Right renal cortex interstitium (tissue), 3 donors: ENCODE measurements around the gene SRSF10. TPM values are rescaled to one million over a fixed set of nuclear protein-coding genes. Genes with fewer than 3 reads are reported as not detected.
"Not testable (repeated sequence)": the region's sequence is repeated elsewhere in the genome, so short reads cannot be mapped to it uniquely, and the experiment has no call there.

Experiments
- DNase-seq, 3 donors: peaks; one replicate each; pipeline ENCODE4 v3.0.0-alpha.2; 2013; ENCODE audit warnings: low read depth in 3 of 3, low spot score in 2 of 3
- polyA plus RNA-seq, 3 donors: library from polyadenylated mRNA; unstranded; fragments of 120-200 nt; gene quantifications; one replicate each; pipeline ENCODE4 v1.2.1, GENCODE V29; 2013; ENCODE audit not compliant: insufficient read length in 3 of 3

SRSF10 gene
- polyA plus RNA-seq: 100 to 1,000 TPM; 208 to 223 (median 216) TPM

GRCh38 chr1:23979881-23980727, at the start of gene SRSF10:
TSS of gene SRSF10 (minus strand) at chr1:23980327. CDS start at chr1:23980255, 72 bp downstream.
- peak; percentile 96 to 98 (median 98) for DNase-seq

GRCh38 chr1:24027838-24028468, 47.8 kb upstream of the SRSF10 start:
- DNase-seq: no peak

DNA sequence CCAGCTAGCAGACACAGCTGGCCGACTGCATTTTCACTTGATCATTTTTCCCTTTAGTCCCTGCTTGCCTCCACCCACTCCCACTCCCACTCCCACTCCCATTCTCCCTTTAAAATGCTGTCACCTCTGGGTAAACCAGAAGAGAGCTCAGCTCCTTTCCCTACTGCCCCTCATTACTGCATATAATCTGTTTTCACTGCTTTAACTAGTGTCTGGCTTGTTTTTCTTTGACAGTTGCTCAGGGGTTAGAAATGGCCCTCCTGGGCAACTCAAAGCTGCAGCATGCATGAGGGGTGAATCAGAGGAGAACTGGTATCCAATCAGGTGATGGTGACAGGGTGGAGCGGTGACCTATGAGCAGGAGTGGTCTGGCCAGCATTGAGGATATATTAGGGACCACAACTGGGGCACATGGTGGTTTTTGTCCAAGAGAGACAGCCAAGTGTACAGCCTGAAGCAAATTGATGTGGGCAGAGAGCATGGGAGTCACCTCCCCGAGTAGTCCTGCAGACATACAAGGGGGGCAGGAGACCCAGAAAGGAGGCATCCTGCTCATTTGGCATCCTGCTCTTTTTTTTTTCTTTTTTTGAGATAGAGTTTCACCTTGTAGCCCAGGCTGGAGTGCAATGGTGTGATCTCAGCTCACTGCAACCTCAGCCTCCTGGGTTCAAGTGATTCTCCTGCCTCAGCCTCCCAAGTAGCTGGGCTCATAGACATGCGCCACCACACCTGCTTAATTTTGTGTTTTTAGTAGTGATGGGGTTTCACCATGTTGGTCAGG, 42.6 kb upstream of the SRSF10 start:
- DNase-seq: no peak

DNA sequence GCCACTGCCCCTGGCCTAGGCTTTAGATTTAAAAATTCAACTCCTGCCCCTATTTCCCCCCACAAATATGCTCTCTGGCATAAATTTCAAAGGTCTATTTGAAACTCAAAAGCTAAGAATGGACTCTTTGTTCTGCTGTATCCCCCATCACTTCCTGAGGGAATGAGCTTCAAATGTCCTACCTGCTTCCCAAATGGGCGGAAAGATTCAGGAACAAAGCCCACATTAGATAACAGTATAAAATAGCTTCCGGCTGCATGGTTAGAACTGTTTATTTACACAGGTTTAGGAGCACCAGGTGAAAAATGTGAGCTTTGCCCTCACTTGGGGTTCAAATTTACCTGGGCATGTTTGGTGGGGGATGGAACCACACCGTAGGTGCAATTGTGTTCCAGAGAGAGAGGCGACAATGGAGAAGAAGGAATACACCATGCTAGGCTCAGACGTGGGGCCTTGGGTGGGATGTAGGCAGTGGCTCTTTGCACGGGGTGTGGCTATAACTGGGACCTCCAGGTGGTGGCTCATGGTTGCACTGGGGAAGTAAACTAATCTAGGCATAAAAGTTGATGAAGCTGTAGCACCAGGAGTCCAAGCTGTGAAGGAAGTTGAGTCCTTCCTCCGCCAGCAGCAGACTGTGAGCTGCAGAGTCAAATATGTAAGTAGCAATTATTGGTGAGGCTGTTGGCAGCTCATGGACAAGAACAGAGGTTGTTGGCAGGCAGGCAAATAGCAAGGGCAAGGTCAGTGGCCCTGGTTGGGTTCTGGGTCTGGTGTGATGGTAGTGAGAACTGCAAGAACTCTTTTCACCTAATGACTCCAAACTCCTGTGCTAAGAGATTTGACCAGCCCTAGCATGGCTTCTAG, 41.5 kb upstream of the SRSF10 start:
- no peak for DNase-seq

- no peak for DNase-seq
These were observed 40.3 kb upstream of the SRSF10 start for GRCh38 chr1:24020470-24020869.

- DNase-seq: no peak
These were observed 39.9 kb upstream of the SRSF10 start for GRCh38 chr1:24020025-24020424.

GRCh38 chr1:24018611-24019580, 38.8 kb upstream of the SRSF10 start:
- peak; percentile 93 to 95 (median 94) for DNase-seq

DNA sequence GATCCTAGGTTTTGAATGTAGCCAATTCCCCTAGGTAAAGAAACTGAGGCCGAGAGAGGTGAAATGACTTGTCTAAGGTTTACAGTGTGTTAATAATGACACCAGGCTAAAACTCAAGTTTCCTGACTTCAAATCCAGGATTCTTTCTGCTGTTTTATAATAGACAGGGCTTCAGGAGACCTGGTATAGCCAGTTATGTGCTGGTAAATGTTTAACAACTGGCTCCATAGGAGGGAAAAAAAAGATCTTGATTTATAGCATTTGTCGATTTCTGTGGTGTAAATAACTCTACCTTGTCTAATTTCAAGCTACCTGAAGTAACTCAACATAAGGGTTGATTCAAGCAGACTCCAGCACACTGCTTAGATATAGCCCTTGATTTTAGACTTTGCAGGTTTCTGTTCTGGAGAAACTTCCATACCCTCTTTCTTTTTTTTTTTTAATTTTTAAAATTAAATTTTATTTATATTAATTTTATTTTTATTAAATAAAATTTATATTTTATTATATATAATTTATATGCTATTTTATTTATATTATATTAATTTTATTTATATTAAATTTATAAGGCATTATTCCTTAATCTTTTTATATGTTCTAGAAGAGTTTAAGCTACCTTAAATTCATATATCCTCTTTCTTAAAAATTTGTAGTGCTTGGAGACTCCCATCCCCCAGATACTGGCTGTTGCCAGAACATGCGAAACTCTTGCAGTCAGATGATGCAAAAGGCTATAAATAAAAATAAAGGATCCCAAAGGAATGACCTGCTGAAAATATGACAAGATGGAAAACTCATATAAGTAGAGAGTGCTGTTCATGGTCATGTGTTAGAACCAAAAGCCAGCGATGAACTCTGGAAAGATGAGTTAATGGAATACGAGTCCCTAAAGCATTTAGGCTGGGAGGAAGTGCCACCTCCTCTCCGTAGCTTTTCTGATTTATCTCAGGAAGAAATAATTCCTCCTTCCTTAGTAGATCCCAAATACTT, 35.4 kb upstream of the SRSF10 start:
- DNase-seq: no peak

DNA sequence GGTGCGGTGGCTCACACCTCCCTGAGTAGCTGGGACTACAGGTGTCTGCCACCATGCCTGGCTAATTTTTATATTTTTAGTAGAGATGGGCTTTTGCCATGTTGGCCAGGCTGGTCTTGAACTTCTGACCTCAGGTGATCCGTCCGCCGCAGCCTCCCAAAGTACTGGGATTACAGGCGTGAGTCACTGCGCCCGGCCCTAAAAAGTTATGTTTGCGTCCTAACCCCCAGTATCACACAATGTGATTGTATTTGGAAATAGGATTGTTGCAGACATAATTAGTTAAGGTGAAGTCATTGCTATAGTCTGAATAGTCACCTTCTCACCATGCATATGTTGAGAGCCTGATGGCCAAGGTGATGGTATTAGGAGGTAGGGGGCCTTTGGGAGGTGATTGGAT, 32.8 kb upstream of the SRSF10 start:
- DNase-seq: not testable (repeated sequence)

DNA sequence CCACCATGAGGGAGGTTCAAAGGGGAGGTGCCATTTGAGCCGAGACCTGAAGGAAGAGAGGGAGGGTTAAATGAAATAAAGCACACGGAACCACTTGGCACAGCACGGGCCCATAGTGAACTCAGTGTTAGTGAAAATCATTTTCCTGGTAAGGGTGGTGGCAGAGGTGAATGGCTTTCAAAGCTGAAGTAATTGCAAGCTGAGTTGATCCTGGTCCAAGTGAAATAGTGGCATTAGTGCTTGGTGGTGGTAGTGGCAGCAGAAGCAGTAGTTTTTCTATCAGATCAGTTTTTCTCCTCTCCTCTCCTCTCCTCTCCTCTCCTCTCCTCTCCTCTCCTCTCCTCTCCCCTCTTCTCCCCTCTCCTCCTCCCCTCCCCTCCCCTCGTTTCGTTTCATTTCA, 30.5 kb upstream of the SRSF10 start:
- DNase-seq: no peak

- DNase-seq: no peak
These were observed 29.3 kb upstream of the SRSF10 start for GRCh38 chr1:24009406-24009805.

DNA sequence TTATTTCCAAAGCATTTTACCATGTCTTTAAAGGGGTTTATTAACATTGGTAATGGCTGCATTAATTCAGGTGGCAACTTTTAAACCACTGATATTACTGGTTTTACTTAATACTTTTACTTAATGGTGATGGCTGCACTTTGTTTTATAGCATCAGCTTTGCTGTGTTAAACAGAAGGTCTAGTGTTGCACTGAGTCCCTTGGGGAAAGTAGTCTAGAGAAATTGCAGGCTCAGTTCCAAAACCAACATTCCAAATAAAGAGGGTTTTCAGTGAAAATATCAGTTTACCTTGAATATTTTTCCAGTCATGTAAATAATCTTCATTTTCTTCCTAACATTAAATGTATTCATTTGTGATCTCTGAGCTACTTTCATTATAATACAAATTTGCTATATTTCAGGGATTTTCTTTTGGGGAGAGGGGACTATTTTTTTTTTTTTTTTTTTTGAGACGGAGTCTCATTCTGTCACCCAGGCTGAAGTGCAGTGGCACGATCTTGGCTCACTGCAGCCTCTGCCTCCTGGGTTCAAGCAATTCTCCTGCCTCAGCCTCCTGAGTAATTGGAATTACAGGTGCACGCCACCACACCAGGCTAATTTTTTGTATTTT, 28.6 kb upstream of the SRSF10 start:
- not testable (repeated sequence) for DNase-seq

GRCh38 chr1:24007079-24007478, 27.0 kb upstream of the SRSF10 start:
- DNase-seq: no peak

GRCh38 chr1:24005163-24005562, 25.0 kb upstream of the SRSF10 start:
- DNase-seq: no peak

DNA sequence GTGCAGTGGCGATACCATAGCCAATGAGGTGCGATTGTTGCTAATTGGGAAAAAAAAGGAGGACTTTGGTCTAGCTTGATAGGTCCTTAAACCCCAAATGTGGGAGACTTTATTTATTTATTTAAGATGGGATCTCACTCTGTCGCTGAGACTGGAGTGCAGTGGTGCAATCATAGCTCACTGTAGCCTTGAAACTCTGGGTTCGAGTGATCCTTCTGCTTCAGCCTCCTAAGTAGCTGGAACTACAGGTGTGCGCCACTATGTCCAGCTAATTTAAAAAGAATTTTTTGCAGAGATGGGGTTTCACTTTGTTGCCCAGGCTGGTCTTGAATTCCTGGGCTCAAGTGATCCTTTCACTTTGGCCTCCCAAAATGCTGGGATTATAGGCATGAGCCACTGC, 24.0 kb upstream of the SRSF10 start:
- DNase-seq: no peak

DNA sequence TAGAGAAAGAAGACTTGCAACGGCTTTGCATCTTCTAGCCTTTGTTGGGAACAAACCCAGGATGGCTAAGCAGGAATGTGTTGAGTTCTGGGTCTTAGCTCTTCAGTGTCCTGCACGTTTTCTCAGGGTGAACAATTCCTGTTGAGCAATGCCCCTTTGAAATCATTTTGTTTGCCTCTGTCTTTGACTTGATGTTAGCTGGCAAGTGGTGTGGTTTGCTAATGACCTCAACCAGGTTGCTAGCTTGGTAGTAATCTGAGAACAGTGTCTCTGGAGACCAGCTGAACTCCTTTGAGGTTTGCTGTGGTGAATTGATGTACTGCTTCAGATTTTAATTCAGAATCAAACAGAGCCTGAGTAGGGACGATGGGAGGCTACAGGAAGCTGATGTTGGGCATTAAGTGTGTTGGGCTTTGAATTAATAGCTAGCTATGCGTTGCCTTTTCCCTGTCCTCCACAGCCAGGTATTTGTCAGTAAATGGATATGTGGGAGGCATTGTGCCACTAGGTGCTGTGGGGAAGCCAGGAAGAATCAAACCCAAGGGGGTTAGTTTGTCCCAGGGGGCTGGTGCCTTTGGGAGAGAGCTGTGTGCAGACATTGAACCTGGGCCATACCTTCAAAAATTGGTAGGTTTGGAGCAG, 23.3 kb upstream of the SRSF10 start:
- DNase-seq: no peak

DNA sequence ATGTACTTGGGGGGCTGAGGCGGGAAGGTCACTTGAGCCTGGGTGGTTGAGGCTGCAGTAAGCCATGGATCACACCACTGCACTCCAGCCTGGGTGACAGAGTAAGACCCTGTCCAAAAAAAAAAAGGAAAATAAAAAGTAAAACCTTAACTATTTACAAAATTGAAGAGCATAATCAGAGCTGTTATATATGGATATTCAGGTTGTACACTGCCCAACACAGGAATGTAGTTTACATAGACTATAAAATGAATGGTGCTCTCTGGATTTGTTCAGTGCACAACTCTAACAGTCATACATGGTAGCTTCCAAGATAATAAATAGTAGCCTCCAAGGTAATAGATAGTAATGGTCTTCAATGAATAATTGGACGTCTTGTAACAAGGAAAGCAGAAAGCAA, 22.6 kb upstream of the SRSF10 start:
- no peak for DNase-seq
